Mesenchymal stem cell (in vitro differentiated cells and primary cell): ENCODE measurements around the gene ZBTB40.

Experiments
- DNase-seq: peaks from one replicate; pipeline ENCODE4 v3.0.0-alpha.2; 2013
- H2AFZ ChIP-seq: one replicate; pipeline ENCODE4 v1.6.1; 2013; ENCODE audit warnings: low read depth, mild to moderate bottlenecking, control low read depth, inconsistent platforms, low read length, moderate library complexity
- H2AK5ac ChIP-seq: 2 replicates; pipeline ENCODE4 v1.6.1; 2013; ENCODE audit warnings: low read length, moderate library complexity, mild to moderate bottlenecking, inconsistent platforms; ENCODE audit not compliant: severe bottlenecking
- H2BK120ac ChIP-seq: one replicate; pipeline ENCODE4 v1.6.1; 2013; ENCODE audit warnings: low read depth, mild to moderate bottlenecking, inconsistent platforms, low read length, moderate library complexity
- H2BK12ac ChIP-seq, 2 experiments: one replicate each; pipeline ENCODE4 v1.6.1; 2013; ENCODE audit warnings: inconsistent platforms in 2 of 2, low read length in 2 of 2, mild to moderate bottlenecking in 2 of 2, moderate library complexity in 2 of 2, control low read depth in 1 of 2
- H2BK15ac ChIP-seq: one replicate; pipeline ENCODE4 v1.6.1; 2013; ENCODE audit warnings: mild to moderate bottlenecking, low read depth, inconsistent platforms; ENCODE audit not compliant: poor library complexity, severe bottlenecking
- H2BK5ac ChIP-seq: 2 replicates; pipeline ENCODE4 v1.6.1; 2013; ENCODE audit warnings: low read depth, mild to moderate bottlenecking, low read length, control low read depth, inconsistent platforms; ENCODE audit not compliant: poor library complexity, severe bottlenecking
- H3K14ac ChIP-seq, 2 experiments: one replicate each; pipeline ENCODE4 v1.6.1; 2013; ENCODE audit warnings: inconsistent platforms in 2 of 2, low read length in 2 of 2, control low read depth in 1 of 2, mild to moderate bottlenecking in 1 of 2, moderate library complexity in 1 of 2
- H3K18ac ChIP-seq, 2 experiments: one replicate each; pipeline ENCODE4 v1.6.1; 2013; ENCODE audit warnings: inconsistent platforms in 2 of 2, low read length in 2 of 2, control low read depth in 1 of 2, low read depth in 1 of 2, mild to moderate bottlenecking in 1 of 2
- H3K23ac ChIP-seq, 2 experiments: one replicate each; pipeline ENCODE4 v1.6.1; 2013; ENCODE audit warnings: inconsistent platforms in 2 of 2, low read length in 2 of 2, mild to moderate bottlenecking in 2 of 2, moderate library complexity in 2 of 2, control low read depth in 1 of 2
- H3K27ac ChIP-seq: 2 replicates; pipeline ENCODE4 v1.5.1; 2013; ENCODE audit warnings: mild to moderate bottlenecking, moderate library complexity, low read length, control low read depth, inconsistent platforms; ENCODE audit not compliant: poor library complexity, severe bottlenecking
- H3K27me3 ChIP-seq, 2 experiments: 2 replicates each; pipeline versions ENCODE4 v1.6.1 to v1.7.0; 2013; ENCODE audit warnings: low read length in 2 of 2, mild to moderate bottlenecking in 2 of 2, moderate library complexity in 2 of 2, control low read depth in 1 of 2, inconsistent platforms in 1 of 2; ENCODE audit not compliant: control insufficient read depth in 1 of 2, insufficient read depth in 1 of 2
- H3K36me3 ChIP-seq, 2 experiments: 2 replicates each; pipeline versions ENCODE4 v1.6.1 to v1.7.0; 2013; ENCODE audit warnings: low read length in 2 of 2, control low read depth in 1 of 2, inconsistent platforms in 1 of 2, low read depth in 1 of 2, mild to moderate bottlenecking in 1 of 2; ENCODE audit not compliant: insufficient read depth in 2 of 2, control insufficient read depth in 1 of 2
- H3K4ac ChIP-seq, 2 experiments: one replicate each; pipeline ENCODE4 v1.6.1; 2013; ENCODE audit warnings: inconsistent platforms in 2 of 2, low read length in 2 of 2, mild to moderate bottlenecking in 2 of 2, moderate library complexity in 2 of 2, control low read depth in 1 of 2, low read depth in 1 of 2
- H3K4me1 ChIP-seq: 2 replicates; pipeline ENCODE4 v1.6.1; 2013; ENCODE audit warnings: low read depth, low read length, control low read depth; ENCODE audit not compliant: control insufficient read depth, insufficient read depth
- H3K4me2 ChIP-seq: 2 replicates; pipeline ENCODE4 v1.6.1; 2013; ENCODE audit warnings: low read length, mild to moderate bottlenecking, inconsistent platforms; ENCODE audit not compliant: poor library complexity, severe bottlenecking
- H3K4me3 ChIP-seq, 2 experiments: 2 replicates each; pipeline versions ENCODE4 v1.5.1 to v1.7.0; 2013; ENCODE audit warnings: low read length in 2 of 2, mild to moderate bottlenecking in 2 of 2, control low read depth in 1 of 2, low read depth in 1 of 2; ENCODE audit not compliant: insufficient read depth in 1 of 2
- H3K79me1 ChIP-seq: replicated peaks from 2 replicates; pipeline ENCODE4 v1.6.1; 2013; ENCODE audit warnings: mild to moderate bottlenecking, control low read depth, low read length, inconsistent platforms; ENCODE audit not compliant: poor library complexity, severe bottlenecking
- H3K9ac ChIP-seq: 2 replicates; pipeline ENCODE4 v1.7.0; 2013; ENCODE audit warnings: mild to moderate bottlenecking, low read length, moderate library complexity
- H3K9me3 ChIP-seq: 2 replicates; pipeline ENCODE4 v1.7.0; 2013; ENCODE audit warnings: mild to moderate bottlenecking, low read length; ENCODE audit not compliant: control insufficient read depth
- H4K8ac ChIP-seq: one replicate; pipeline ENCODE4 v1.6.1; 2013; ENCODE audit warnings: inconsistent platforms, mild to moderate bottlenecking, low read length, moderate library complexity
- H4K91ac ChIP-seq: one replicate; pipeline ENCODE4 v1.6.1; 2013; ENCODE audit warnings: mild to moderate bottlenecking, low read length, inconsistent platforms
- WGBS: methylation state at CpG from one replicate; pipeline ENCODE4 v1.1.7; 2013; ENCODE audit warnings: mixed read lengths; 5-methylcytosine and 5-hydroxymethylcytosine counted together

The ZBTB40 gene

DNA sequence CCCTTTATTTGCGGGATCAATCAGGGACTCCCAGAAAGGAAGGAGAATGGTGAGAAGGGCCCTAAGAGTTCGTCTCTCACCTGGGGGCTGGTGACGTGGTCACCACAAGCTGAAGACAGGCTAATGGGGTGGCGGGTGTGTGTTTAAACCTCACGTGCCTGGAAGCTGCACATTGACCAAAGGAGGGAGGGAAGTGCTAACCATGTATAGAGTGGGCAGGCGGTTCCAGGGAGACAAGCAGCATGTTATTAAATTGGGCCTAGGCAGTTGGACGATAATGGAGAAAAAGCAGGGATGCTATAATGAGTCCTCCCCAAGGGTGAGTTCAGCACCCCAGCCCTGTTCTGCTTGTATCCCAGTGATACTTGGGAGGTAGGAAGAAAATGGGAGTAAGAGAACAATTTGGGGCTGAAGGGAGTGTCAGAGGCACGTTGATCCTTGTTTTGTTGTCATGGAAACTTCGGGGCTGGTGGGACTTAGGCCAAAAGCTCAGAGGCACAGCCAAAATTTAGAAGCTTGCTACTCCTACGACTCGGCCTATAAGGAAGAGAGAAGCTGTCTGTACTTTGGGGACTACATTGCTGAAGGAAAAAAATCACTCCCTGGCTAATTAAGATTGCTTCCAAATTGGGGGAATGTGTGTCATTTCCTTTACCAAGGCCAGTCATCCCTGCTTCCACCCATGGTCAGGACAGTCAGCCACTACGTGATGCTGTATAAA is 78.4 kb downstream of the ZBTB40 start:
- Histone ChIP-seq H3K27me3 (no peaks in the 10 kb centered on the region), H3K79me1 (no peaks in the 10 kb centered on the region), H2BK12ac (no peak overlapping the region), H2BK120ac (no peak overlapping the region), H3K4me1 (no peaks in the 10 kb centered on the region), H3K18ac (no peak overlapping the region), H3K23ac (no peak overlapping the region), H3K4me3 (no peak overlapping the region), H3K9me3 (no peaks in the 10 kb centered on the region), H3K14ac (no peak overlapping the region), H3K27ac (no peak overlapping the region), H2AK5ac (no peak overlapping the region), H2BK15ac (no peak overlapping the region), H2BK5ac (no peak overlapping the region), H3K4ac (no peak overlapping the region), H3K4me2 (no peak overlapping the region), H4K8ac (no peak overlapping the region), H4K91ac (no peak overlapping the region), H3K36me3 (peaks cover 29 to 54% of the 10 kb centered on the region in 2 experiments), H2AFZ (no peak overlapping the region), H3K9ac (peak overlapping the region; percentile 79)
- 91% methylated on average over 11 of the region's 12 CpGs for WGBS
- DNase-seq = no peak

DNA sequence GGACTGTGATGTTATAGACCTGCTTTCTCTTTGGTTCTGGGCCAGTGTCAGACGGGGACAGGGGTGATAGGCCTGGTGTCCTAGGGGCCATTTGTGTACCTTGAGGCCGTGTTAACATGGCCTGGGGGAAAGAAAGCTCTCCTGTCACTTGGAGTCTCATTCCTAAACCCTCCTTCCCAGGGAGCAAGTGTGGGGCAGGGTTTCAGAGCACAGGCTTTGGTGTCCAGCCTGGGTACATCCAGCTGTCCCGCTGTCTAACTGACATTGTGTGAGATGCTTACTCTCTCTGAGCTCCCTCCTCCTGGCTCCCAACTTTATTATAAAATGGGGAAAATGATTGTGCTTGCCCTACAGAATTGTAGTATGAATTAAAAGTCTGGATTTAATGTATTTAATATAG is 79.1 kb downstream of the ZBTB40 start:
- Histone ChIP-seq H3K4me2 (no peak overlapping the region), H3K79me1 (no peaks in the 10 kb centered on the region)

DNA sequence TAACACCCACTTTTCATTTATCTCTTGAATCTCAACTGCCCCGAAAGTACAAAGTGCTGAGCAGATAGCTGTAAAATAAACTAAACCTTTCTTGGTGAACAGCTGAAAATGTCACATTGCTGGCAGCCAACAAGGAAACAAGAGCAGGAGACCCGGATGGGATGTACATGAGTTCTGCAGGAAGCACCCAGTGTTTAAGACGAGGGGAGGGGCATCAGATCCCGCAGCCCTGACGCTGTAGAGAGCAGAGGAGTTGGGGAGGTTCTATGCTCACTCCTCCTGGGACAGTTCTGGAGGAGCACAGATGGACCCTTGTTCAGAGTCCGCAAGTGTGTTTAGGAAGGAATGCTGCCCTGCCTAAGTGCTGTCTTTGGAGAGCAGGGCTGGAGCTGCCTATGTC is 79.6 kb downstream of the ZBTB40 start:
- Histone ChIP-seq H3K4me1 (no peaks in the 10 kb centered on the region), H3K27ac (no peak overlapping the region), H2BK15ac (no peak overlapping the region), H3K27me3 (no peaks in the 10 kb centered on the region), H2BK120ac (no peak overlapping the region), H3K4me3 (no peak overlapping the region), H2BK5ac (no peak overlapping the region), H4K91ac (no peak overlapping the region), H3K9ac (peak overlapping the region; percentile 79), H3K4me2 (no peak overlapping the region), H2BK12ac (no peak overlapping the region), H3K36me3 (peaks cover 20 to 45% of the 10 kb centered on the region in 2 experiments), H2AK5ac (no peak overlapping the region), H2AFZ (no peak overlapping the region), H3K4ac (no peak overlapping the region), H3K14ac (no peak overlapping the region), H4K8ac (no peak overlapping the region), H3K18ac (no peak overlapping the region), H3K79me1 (no peaks in the 10 kb centered on the region), H3K23ac (no peak overlapping the region), H3K9me3 (no peaks in the 10 kb centered on the region)
- WGBS = 97% methylated on average over 6 of the region's 6 CpGs
- DNase-seq = no peak

More for the DNA sequence above, 79.1 kb downstream of the ZBTB40 start:
- WGBS = 83% methylated on average over 3 of the region's 3 CpGs
- peaks cover 25 to 49% of the 10 kb centered on the region in 2 experiments for H3K36me3 ChIP-seq
- no peak overlapping the region for H3K4me3 ChIP-seq
- peak overlapping the region; percentile 79 for H3K9ac ChIP-seq
- no peak overlapping the region for H3K4ac ChIP-seq
- no peak overlapping the region for H4K91ac ChIP-seq
- no peak overlapping the region for H3K18ac ChIP-seq
- no peaks in the 10 kb centered on the region for H3K9me3 ChIP-seq
- H3K27ac ChIP-seq = no peak overlapping the region
- no peak overlapping the region for H2BK15ac ChIP-seq
- no peak overlapping the region for H3K23ac ChIP-seq
- H3K14ac ChIP-seq = no peak overlapping the region
- no peaks in the 10 kb centered on the region for H3K27me3 ChIP-seq
- H2BK5ac ChIP-seq = no peak overlapping the region
- H2BK12ac ChIP-seq = no peak overlapping the region
- DNase-seq = no peak
- H2AFZ ChIP-seq = no peak overlapping the region
- no peak overlapping the region for H4K8ac ChIP-seq
- no peak overlapping the region for H2AK5ac ChIP-seq
- H3K4me1 ChIP-seq = no peaks in the 10 kb centered on the region
- H2BK120ac ChIP-seq = no peak overlapping the region

DNA sequence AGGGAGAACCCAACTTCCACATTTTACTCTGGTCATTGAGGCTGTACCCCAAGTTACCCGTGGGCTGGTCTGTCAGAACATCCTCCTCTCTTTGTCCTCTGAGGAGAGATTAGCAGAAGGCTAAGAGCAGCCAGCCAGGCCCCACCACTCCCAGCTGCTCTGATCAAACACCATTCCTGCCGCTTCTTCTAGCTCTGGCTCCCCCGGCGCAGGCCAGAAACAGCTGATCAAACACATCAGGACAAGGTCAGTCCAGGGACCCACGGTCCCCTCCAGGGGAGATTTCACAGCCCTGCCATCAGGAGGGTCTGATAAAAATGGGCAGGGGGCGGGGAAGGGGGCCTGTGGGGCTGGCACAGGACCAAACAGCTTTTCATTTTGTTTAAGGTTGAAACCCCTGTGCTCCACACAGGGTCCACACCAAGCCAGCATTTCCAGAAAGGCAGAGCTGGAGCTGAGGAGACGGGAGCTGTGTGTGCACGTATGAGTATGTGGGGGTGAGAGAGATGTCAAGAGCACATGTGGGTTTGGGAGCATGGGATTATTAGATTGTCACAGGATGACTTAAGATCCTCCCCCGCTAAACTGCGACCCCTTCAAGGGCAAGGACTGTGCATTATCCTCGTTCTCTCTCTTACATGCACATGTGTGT is 81.7 kb downstream of the ZBTB40 start:
- WGBS = 89% methylated on average over 11 of the region's 11 CpGs
- Histone ChIP-seq H2BK120ac (no peak overlapping the region), H2BK12ac (no peak overlapping the region), H3K27me3 (no peaks in the 10 kb centered on the region), H3K4me2 (no peak overlapping the region), H3K4me3 (no peak overlapping the region), H3K4ac (no peak overlapping the region), H2AFZ (no peak overlapping the region), H3K9ac (no peak overlapping the region), H3K27ac (no peak overlapping the region), H4K8ac (no peak overlapping the region), H2BK15ac (no peak overlapping the region), H3K79me1 (no peaks in the 10 kb centered on the region), H3K9me3 (no peaks in the 10 kb centered on the region), H3K4me1 (no peaks in the 10 kb centered on the region), H3K23ac (no peak overlapping the region), H2BK5ac (no peak overlapping the region), H3K18ac (no peak overlapping the region), H3K14ac (no peak overlapping the region), H2AK5ac (no peak overlapping the region), H3K36me3 (peaks cover 3 to 27% of the 10 kb centered on the region in 2 experiments), H4K91ac (no peak overlapping the region)
- no peak for DNase-seq
